ENCODE results near the gene B2M.
"Not testable (repeated sequence)": the region's sequence is repeated elsewhere in the genome, so short reads cannot be mapped to it uniquely, and the experiment has no call there.

Gene B2M

DNA sequence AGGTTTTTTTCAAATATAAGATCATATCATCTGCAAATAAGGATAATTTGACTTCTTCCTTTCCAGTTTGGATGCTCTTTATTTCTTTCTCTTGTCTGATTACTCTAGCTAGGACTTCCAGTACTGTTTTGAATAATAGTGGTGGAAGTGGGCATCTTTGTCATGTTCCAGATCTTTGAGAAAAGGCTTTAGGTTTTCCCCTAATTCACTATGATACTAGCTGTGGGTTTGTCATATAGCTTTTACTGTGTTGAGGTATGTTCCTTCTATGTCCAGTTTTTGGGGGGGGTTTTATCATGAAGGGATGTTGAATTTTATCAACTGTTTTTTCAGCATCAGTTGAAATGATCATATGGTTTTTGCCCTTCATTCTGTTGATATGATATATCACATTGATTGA, 10.6 kb upstream of the B2M start:
- not testable (repeated sequence) for DNase-seq

DNA sequence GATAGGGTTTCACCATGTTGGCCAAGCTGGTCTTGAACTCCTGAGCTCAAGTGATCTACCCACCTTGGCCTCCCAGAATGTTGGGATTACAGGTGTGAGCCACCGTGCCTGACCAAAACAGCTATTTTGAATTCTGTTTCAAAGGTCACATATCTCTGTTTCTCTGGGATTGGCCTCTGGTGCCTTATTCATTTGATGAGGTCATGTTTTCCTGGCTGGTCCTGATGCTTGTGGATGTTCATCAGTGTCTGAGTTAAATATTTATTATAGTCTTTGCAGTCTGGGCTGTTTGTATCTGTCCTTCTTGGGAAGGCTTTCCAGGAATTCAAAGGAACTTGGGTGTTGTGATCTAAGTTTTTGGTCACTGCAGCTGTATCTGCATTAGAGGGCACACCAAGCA, 5.3 kb upstream of the B2M start:
- DNase-seq, result no peak

DNA sequence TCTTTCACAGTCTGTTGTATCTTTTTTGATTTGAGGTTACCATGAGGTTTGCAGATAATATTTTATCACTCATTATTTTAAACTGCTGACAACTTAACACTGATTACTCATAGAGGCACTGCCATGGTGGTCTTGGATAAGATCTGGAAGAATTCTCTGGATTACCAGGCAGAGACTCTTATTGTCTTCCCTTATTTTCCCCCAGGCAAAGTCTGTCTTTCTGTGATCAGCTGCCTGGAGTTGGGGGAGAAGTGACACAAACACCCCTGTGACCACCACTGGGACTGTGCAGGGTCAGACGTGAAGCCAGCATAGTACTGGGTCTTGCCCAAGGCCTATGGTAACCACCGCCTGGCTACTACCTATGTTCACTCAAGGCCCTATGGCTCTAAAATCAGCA, 4.9 kb upstream of the B2M start:
- DNase-seq, result no peak

GRCh38 chr15:44706946-44707636, 4.2 kb upstream of the B2M start:
- DNase-seq, result no peak

DNA sequence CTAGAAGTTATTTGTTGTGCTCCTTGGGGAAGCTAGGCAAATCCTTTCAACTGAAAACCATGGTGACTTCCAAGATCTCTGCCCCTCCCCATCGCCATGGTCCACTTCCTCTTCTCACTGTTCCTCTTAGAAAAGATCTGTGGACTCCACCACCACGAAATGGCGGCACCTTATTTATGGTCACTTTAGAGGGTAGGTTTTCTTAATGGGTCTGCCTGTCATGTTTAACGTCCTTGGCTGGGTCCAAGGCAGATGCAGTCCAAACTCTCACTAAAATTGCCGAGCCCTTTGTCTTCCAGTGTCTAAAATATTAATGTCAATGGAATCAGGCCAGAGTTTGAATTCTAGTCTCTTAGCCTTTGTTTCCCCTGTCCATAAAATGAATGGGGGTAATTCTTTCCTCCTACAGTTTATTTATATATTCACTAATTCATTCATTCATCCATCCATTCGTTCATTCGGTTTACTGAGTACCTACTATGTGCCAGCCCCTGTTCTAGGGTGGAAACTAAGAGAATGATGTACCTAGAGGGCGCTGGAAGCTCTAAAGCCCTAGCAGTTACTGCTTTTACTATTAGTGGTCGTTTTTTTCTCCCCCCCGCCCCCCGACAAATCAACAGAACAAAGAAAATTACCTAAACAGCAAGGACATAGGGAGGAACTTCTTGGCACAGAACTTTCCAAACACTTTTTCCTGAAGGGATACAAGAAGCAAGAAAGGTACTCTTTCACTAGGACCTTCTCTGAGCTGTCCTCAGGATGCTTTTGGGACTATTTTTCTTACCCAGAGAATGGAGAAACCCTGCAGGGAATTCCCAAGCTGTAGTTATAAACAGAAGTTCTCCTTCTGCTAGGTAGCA, 851 bp upstream of the B2M start:
- peak in 2 of 3 experiments; percentile 26 to 43 for DNase-seq

DNA sequence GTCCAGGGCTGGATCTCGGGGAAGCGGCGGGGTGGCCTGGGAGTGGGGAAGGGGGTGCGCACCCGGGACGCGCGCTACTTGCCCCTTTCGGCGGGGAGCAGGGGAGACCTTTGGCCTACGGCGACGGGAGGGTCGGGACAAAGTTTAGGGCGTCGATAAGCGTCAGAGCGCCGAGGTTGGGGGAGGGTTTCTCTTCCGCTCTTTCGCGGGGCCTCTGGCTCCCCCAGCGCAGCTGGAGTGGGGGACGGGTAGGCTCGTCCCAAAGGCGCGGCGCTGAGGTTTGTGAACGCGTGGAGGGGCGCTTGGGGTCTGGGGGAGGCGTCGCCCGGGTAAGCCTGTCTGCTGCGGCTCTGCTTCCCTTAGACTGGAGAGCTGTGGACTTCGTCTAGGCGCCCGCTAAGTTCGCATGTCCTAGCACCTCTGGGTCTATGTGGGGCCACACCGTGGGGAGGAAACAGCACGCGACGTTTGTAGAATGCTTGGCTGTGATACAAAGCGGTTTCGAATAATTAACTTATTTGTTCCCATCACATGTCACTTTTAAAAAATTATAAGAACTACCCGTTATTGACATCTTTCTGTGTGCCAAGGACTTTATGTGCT, 527 bp downstream of the B2M start:
- DNase-seq, result peak in 2 of 3 experiments; percentile 48 to 58

GRCh38 chr15:44712346-44713005, 1.2 kb downstream of the B2M start:
- DNase-seq, result peak; percentile 4 to 44 (median 41)

DNA sequence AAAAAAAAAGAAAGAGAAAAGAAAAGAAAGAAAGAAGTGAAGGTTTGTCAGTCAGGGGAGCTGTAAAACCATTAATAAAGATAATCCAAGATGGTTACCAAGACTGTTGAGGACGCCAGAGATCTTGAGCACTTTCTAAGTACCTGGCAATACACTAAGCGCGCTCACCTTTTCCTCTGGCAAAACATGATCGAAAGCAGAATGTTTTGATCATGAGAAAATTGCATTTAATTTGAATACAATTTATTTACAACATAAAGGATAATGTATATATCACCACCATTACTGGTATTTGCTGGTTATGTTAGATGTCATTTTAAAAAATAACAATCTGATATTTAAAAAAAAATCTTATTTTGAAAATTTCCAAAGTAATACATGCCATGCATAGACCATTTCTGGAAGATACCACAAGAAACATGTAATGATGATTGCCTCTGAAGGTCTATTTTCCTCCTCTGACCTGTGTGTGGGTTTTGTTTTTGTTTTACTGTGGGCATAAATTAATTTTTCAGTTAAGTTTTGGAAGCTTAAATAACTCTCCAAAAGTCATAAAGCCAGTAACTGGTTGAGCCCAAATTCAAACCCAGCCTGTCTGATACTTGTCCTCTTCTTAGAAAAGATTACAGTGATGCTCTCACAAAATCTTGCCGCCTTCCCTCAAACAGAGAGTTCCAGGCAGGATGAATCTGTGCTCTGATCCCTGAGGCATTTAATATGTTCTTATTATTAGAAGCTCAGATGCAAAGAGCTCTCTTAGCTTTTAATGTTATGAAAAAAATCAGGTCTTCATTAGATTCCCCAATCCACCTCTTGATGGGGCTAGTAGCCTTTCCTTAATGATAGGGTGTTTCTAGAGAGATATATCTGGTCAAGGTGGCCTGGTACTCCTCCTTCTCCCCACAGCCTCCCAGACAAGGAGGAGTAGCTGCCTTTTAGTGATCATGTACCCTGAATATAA, 2.0 kb downstream of the B2M start:
- DNase-seq, result peak in 2 of 3 experiments; percentile 41 to 50

DNA sequence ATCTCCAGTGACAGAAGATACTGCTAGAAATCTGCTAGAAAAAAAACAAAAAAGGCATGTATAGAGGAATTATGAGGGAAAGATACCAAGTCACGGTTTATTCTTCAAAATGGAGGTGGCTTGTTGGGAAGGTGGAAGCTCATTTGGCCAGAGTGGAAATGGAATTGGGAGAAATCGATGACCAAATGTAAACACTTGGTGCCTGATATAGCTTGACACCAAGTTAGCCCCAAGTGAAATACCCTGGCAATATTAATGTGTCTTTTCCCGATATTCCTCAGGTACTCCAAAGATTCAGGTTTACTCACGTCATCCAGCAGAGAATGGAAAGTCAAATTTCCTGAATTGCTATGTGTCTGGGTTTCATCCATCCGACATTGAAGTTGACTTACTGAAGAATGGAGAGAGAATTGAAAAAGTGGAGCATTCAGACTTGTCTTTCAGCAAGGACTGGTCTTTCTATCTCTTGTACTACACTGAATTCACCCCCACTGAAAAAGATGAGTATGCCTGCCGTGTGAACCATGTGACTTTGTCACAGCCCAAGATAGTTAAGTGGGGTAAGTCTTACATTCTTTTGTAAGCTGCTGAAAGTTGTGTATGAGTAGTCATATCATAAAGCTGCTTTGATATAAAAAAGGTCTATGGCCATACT, 4.0 kb downstream of the B2M start:
- DNase-seq, result peak in 1 of 3 experiments; percentile 7

DNA sequence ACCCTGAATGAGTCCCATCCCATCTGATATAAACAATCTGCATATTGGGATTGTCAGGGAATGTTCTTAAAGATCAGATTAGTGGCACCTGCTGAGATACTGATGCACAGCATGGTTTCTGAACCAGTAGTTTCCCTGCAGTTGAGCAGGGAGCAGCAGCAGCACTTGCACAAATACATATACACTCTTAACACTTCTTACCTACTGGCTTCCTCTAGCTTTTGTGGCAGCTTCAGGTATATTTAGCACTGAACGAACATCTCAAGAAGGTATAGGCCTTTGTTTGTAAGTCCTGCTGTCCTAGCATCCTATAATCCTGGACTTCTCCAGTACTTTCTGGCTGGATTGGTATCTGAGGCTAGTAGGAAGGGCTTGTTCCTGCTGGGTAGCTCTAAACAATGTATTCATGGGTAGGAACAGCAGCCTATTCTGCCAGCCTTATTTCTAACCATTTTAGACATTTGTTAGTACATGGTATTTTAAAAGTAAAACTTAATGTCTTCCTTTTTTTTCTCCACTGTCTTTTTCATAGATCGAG, 4.5 kb downstream of the B2M start:
- no peak for DNase-seq

- no peak for DNase-seq
Measured at GRCh38 chr15:44716983-44717602, 5.8 kb downstream of the B2M start.

- DNase-seq, result no peak
Measured at GRCh38 chr15:44718180-44718926, 7.0 kb downstream of the B2M start.

- DNase-seq, result no peak
Measured at GRCh38 chr15:44718927-44719292, 7.6 kb downstream of the B2M start.

- DNase-seq, result no peak
Measured at GRCh38 chr15:44719293-44719999, 8.1 kb downstream of the B2M start.

DNA sequence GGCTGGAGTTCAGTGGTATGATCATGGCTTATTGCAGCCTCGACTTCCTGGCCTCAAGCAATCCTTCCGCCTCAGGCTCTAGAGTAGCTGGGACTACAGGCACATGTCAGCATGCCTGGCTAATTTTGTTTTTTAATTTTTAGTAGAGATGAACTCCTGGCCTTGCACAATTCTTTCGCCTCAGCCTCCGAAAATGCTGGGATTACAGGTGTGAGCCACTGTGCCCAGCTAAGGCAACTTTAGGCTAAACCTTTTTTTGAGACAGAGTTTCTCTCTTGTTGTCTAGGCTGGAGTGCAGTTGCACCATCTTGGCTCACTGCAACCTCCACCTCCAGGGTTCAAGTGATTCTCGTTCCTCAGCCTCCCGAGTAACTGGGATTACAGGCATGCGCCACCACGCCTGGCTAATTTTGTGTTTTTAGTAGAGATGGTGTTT, 8.7 kb downstream of the B2M start:
- DNase-seq, result not testable (repeated sequence)

DNA sequence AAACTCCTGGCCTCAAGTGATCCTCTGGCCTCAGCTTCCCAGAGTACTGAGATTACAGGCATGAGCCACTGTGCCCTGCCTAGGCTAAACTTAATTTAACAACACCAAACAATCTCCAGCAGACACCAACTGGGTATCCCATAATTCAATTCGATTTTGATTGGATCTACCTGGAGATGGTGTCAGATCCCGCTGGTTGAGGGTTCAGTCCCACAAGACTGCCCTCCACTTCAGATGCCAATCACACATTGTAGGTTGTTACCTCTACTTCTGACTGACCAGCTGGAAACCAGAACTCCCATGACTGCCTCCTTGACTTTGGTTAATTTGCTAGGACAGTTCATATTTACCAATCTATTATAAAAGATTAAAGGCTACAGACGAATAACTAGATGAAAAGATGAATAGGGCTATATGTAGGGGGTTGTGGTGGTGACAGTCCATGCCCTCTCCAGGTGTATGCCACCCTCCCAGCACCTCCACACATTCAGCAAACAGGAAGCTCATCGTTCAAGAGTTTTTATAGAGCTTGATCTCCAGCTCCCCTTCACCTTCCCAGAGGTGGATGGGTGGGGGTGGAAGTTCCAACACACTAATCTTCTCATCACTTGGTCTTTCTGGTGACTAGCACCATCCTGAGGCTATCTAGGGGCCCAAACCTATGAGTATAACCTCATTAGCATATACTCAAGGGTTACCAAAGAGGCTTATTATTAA, 9.3 kb downstream of the B2M start:
- DNase-seq, result no peak

GRCh38 chr15:44722011-44722410, 10.7 kb downstream of the B2M start:
- no peak for DNase-seq

GRCh38 chr15:44726136-44726535, 14.8 kb downstream of the B2M start:
- no peak for DNase-seq
